GM12874 (cell line): Measurements from ENCODE around the gene PREX1.

Experiments
- CTCF ChIP-seq: IDR thresholded peaks from 2 replicates; pipeline ENCODE4 v1.5.1; 2011; ENCODE audit warnings: low read depth, mild to moderate bottlenecking, control low read depth, low read length, moderate library complexity; ENCODE audit not compliant: insufficient read depth

PREX1 gene

DNA sequence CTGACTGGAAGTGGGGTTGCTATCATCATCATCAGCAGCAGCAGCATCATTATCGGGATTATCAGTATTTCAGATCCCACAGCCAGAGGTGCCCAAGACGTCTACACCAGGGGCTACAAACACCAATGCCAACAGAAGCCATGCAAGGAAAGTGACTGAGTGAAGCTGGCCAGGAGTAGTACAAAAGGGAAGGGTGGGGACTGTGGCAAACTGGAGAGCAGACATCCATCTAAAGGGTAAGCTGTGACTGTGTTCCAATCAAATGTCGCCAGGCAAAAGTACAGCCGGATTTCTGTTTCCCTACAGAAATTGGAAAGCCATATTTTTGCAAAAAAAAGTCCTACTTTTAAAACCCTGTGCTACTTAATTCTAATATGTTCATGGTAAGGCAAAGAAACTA is 50.0 kb downstream of the PREX1 start:
- TF ChIP-seq CTCF, result no peak

GRCh38 chr20:48777005-48777404 is 50.8 kb downstream of the PREX1 start:
- TF ChIP-seq CTCF, result no peak

- no peak for TF ChIP-seq CTCF
These were observed 51.5 kb downstream of the PREX1 start for GRCh38 chr20:48776306-48776705.

GRCh38 chr20:48774696-48775095 is 53.1 kb downstream of the PREX1 start:
- no peak for TF ChIP-seq CTCF

GRCh38 chr20:48773837-48774418 is 53.9 kb downstream of the PREX1 start:
- TF ChIP-seq CTCF, result no peak

- no peak for TF ChIP-seq CTCF
These were observed 55.4 kb downstream of the PREX1 start for GRCh38 chr20:48772183-48772976.

DNA sequence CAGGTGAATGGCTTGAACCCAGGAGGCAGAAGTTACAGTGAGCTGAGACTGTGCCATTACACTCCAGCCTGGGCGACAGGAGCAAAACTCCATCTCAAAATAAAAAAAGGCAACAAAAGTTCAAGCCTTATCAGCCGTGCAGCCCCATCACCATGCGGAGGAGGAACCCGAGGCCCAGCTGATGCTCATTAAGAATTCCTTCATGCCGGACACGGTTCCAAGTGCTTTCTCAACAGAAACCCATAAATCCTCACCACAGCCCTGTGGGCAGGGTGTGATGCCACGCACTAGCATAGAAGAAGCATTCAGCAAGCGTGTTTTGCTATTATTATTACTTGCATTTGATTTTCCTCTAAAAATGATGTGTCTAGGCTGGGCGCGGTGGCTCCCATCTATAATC is 56.3 kb downstream of the PREX1 start:
- no peak for TF ChIP-seq CTCF
